ENCODE results near the gene DHRS1. TPM values are rescaled to one million over a fixed set of nuclear protein-coding genes. Genes with fewer than 3 reads are reported as not detected.

Gene DHRS1
- total and polyA plus RNA-seq, 9 of the 15 experiments (the other 6 are each of a cell fraction or from before 2014, with no cell fraction given) = 7.3 to 33.6 (median 13.3) TPM

DNA sequence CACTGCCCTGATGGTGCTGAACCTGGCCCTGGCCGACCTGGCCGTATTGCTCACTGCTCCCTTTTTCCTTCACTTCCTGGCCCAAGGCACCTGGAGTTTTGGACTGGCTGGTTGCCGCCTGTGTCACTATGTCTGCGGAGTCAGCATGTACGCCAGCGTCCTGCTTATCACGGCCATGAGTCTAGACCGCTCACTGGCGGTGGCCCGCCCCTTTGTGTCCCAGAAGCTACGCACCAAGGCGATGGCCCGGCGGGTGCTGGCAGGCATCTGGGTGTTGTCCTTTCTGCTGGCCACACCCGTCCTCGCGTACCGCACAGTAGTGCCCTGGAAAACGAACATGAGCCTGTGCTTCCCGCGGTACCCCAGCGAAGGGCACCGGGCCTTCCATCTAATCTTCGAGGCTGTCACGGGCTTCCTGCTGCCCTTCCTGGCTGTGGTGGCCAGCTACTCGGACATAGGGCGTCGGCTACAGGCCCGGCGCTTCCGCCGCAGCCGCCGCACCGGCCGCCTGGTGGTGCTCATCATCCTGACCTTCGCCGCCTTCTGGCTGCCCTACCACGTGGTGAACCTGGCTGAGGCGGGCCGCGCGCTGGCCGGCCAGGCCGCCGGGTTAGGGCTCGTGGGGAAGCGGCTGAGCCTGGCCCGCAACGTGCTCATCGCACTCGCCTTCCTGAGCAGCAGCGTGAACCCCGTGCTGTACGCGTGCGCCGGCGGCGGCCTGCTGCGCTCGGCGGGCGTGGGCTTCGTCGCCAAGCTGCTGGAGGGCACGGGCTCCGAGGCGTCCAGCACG is 16.4 kb upstream of the DHRS1 start (continued):
- TF ChIP-seq, protein P1, sequence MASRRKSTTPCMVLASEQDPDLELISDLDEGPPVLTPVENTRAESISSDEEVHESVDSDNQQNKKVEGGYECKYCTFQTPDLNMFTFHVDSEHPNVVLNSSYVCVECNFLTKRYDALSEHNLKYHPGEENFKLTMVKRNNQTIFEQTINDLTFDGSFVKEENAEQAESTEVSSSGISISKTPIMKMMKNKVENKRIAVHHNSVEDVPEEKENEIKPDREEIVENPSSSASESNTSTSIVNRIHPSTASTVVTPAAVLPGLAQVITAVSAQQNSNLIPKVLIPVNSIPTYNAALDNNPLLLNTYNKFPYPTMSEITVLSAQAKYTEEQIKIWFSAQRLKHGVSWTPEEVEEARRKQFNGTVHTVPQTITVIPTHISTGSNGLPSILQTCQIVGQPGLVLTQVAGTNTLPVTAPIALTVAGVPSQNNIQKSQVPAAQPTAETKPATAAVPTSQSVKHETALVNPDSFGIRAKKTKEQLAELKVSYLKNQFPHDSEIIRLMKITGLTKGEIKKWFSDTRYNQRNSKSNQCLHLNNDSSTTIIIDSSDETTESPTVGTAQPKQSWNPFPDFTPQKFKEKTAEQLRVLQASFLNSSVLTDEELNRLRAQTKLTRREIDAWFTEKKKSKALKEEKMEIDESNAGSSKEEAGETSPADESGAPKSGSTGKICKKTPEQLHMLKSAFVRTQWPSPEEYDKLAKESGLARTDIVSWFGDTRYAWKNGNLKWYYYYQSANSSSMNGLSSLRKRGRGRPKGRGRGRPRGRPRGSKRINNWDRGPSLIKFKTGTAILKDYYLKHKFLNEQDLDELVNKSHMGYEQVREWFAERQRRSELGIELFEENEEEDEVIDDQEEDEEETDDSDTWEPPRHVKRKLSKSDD (conservative IDR thresholded peaks at IDR 0.05; ENCODE audit: low read length) = no peak
- TF ChIP-seq BACH1 (tag; IDR thresholded peaks at IDR 0.05) (no peak), RAD51 (IDR thresholded peaks at IDR 0.05; ENCODE audit: borderline replicate concordance, low read depth) (peak; percentile 20; the same call in 1 of the 2 replicates), PHF8 (IDR thresholded peaks at IDR 0.05; ENCODE audit: borderline replicate concordance, low read length) (peak; percentile 35; the same call in 1 of the 2 replicates), NONO (IDR thresholded peaks at IDR 0.05; ENCODE audit: low read depth in 2 of 2, low read length in 1 of 2) (no peak), JUND (IDR thresholded peaks at IDR 0.05; ENCODE audit: borderline replicate concordance, low read depth, low read length) (no peak), JUND (tag; IDR thresholded peaks at IDR 0.05; ENCODE audit: borderline replicate concordance, low read depth, low read length) (no peak), ZNF282 (CRISPR knock-in tag; IDR thresholded peaks at IDR 0.05) (0 out of 2 replicates have a peak, but pooled peaks have one; percentile 52), ZNF830 (CRISPR knock-in tag; IDR thresholded peaks at IDR 0.05) (no peak), ATF1 (CRISPR knock-in tag; IDR thresholded peaks at IDR 0.05) (no peak), ATF1 (tag; IDR thresholded peaks at IDR 0.05) (peak; percentile 46), NR2F6 (CRISPR knock-in tag; IDR thresholded peaks at IDR 0.05) (no peak), ZNF586 (CRISPR knock-in tag; conservative IDR thresholded peaks at IDR 0.05) (no peak), KDM1A (IDR thresholded peaks at IDR 0.05) (no peak), KLF1 (tag; IDR thresholded peaks at IDR 0.05) (peak; percentile 50; the same call in 1 of the 2 replicates)
- TF ChIP-seq, protein P2, sequence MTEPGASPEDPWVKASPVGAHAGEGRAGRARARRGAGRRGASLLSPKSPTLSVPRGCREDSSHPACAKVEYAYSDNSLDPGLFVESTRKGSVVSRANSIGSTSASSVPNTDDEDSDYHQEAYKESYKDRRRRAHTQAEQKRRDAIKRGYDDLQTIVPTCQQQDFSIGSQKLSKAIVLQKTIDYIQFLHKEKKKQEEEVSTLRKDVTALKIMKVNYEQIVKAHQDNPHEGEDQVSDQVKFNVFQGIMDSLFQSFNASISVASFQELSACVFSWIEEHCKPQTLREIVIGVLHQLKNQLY (CRISPR knock-in tag; conservative IDR thresholded peaks at IDR 0.05) = 0 out of 4 replicates have a peak, but pooled peaks of 1 of the 2 experiments have one; percentile 55
- TF ChIP-seq, protein P3, sequence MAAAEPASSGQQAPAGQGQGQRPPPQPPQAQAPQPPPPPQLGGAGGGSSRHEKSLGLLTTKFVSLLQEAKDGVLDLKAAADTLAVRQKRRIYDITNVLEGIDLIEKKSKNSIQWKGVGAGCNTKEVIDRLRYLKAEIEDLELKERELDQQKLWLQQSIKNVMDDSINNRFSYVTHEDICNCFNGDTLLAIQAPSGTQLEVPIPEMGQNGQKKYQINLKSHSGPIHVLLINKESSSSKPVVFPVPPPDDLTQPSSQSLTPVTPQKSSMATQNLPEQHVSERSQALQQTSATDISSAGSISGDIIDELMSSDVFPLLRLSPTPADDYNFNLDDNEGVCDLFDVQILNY (CRISPR knock-in tag; IDR thresholded peaks at IDR 0.05) = peak; percentile 74; the same call in 1 of the 2 replicates
- TF ChIP-seq, protein P4, sequence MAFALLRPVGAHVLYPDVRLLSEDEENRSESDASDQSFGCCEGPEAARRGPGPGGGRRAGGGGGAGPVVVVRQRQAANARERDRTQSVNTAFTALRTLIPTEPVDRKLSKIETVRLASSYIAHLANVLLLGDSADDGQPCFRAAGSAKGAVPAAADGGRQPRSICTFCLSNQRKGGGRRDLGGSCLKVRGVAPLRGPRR (CRISPR knock-in tag; IDR thresholded peaks at IDR 0.05) = no peak
- TF ChIP-seq, protein P5, sequence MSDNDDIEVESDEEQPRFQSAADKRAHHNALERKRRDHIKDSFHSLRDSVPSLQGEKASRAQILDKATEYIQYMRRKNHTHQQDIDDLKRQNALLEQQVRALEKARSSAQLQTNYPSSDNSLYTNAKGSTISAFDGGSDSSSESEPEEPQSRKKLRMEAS (CRISPR knock-in tag; IDR thresholded peaks at IDR 0.05) = peak; percentile 98
- TF ChIP-seq, protein P6, sequence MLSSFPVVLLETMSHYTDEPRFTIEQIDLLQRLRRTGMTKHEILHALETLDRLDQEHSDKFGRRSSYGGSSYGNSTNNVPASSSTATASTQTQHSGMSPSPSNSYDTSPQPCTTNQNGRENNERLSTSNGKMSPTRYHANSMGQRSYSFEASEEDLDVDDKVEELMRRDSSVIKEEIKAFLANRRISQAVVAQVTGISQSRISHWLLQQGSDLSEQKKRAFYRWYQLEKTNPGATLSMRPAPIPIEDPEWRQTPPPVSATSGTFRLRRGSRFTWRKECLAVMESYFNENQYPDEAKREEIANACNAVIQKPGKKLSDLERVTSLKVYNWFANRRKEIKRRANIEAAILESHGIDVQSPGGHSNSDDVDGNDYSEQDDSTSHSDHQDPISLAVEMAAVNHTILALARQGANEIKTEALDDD (IDR thresholded peaks at IDR 0.05) = no peak
- TF ChIP-seq, protein P7, sequence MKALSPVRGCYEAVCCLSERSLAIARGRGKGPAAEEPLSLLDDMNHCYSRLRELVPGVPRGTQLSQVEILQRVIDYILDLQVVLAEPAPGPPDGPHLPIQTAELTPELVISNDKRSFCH (CRISPR knock-in tag; IDR thresholded peaks at IDR 0.05) = no peak
- TF ChIP-seq, protein P7 (tag; IDR thresholded peaks at IDR 0.05) = peak; percentile 79

Measured in K562 (cell line).